NB4 (cell line): ENCODE results near the gene SLC51B.

ENCODE experiments used
- CTCF ChIP-seq: IDR thresholded peaks from one replicate; pipeline ENCODE4 v1.5.1; 2012; ENCODE audit warnings: low read depth, low read length
- MAX ChIP-seq: IDR thresholded peaks from 2 replicates; pipeline ENCODE4 v1.6.1; 2011; ENCODE audit warnings: low read depth, low read length
- MYC ChIP-seq: IDR thresholded peaks from 2 replicates; pipeline ENCODE4 v1.6.1; 2011; ENCODE audit warnings: low read depth, low read length
- POLR2A ChIP-seq: IDR thresholded peaks from 2 replicates; pipeline ENCODE4 v1.6.1; 2011; ENCODE audit warnings: mild to moderate bottlenecking; ENCODE audit not compliant: insufficient read length; ENCODE audit errors: extremely low read depth

- TF ChIP-seq CTCF (no peak), POLR2A (no peak), MYC (no peak), MAX (no peak)
These were observed 32.2 kb downstream of the SLC51B start for GRCh38 chr15:65077291-65077980.
